Testis (tissue), 5 donors: ENCODE measurements around the gene UBR3. TPM values are rescaled to one million over a fixed set of nuclear protein-coding genes. Genes with fewer than 3 reads are reported as not detected.

Experiments
- DNase-seq: peaks from one replicate; pipeline ENCODE4 v3.0.0-alpha.2; 2019
- H3K27ac ChIP-seq, 2 donors: fragments of 200-600 bp; sonication (generic); one replicate each; pipeline ENCODE4 v1.5.1; 2019
- H3K27me3 ChIP-seq: fragments of 200-600 bp; sonication (generic); one replicate; pipeline ENCODE4 v1.5.1; 2019
- H3K36me3 ChIP-seq: fragments of 200-600 bp; sonication (generic); one replicate; pipeline ENCODE4 v1.5.1; 2017; ENCODE audit warnings: low read depth; ENCODE audit errors: missing control alignments
- H3K4me1 ChIP-seq: fragments of 200-600 bp; sonication (generic); one replicate; pipeline ENCODE4 v1.5.1; 2019
- H3K4me3 ChIP-seq, 2 donors: fragments of 200-600 bp; sonication (generic); one replicate each; pipeline ENCODE4 v1.5.1; 2017 to 2019
- H3K9me3 ChIP-seq: fragments of 200-600 bp; sonication (generic); one replicate; pipeline ENCODE4 v1.5.1; 2017
- CTCF ChIP-seq, 3 experiments: fragments of 450-650 bp in 2 of 3; fragments of 200-600 bp in 1 of 3; sonication (generic) in 1 of 3; IDR thresholded peaks; one replicate each; pipeline ENCODE4 v1.5.1; 2016 to 2019; ENCODE audit warnings: antibody characterized with exemption in 3 of 3, mild to moderate bottlenecking in 2 of 3, moderate library complexity in 1 of 3
- POLR2A ChIP-seq: fragments of 450-650 bp; IDR thresholded peaks from one replicate; pipeline ENCODE4 v1.6.1; 2017; ENCODE audit warnings: antibody characterized with exemption, mild to moderate bottlenecking, moderate library complexity
- WGBS, 2 donors: methylation state at CpG; one replicate each; pipeline ENCODE4 v1.1.5; 2018; 5-methylcytosine and 5-hydroxymethylcytosine counted together
- intact Hi-C: fragments of 100-400 bp; cut with DNase I; formaldehyde crosslinking; loops from one replicate; pipeline ENCODE4 v1.15.1; 2023; ENCODE audit warnings: low total_unique reads
- long read RNA-seq, 2 donors: transcript quantifications; one replicate each; lab custom pipeline, GENCODE V29; 2026
- polyA plus RNA-seq: library from polyadenylated mRNA; stranded (reverse); fragments of 350-450 nt; fragmentation: Illumina TruSeq; extraction: RNeasy Lipid Tissue Mini Kit (QIAGEN cat#74804); gene quantifications from one replicate; pipeline ENCODE4 v1.2.3, GENCODE V29; 2014; ENCODE audit warnings: low read depth, low replicate concordance; ENCODE audit not compliant: insufficient read depth
- total RNA-seq, 2 donors: library from RNA; depleted of rRNA; stranded (reverse); fragments of >200 nt; gene quantifications; one replicate each; pipeline ENCODE4 v1.2.3, GENCODE V29; 2016

Gene UBR3
- total RNA-seq (100 to 1,000 TPM; 122 to 132 TPM), polyA plus RNA-seq (24.3 TPM)
- long read RNA-seq, donor 1, full-length matches to known transcripts: 3 of 3 reads
- long read RNA-seq, donor 1, partial matches to known transcripts: 0 of 3 reads
- long read RNA-seq, donor 1, other reads (novel, unspliced or antisense): 0 of 3 reads
- long read RNA-seq, donor 2: 0 reads

- Histone ChIP-seq H3K4me1 (peaks cover 12% of the 10 kb centered on the region), H3K27me3 (no peaks in the 10 kb centered on the region)
- WGBS, 2 donors: 0% methylated on average over 15 to 52 of the region's 104 CpGs
These were observed at the start of gene UBR3 for GRCh38 chr2:169827272-169828140. TSS of gene UBR3 (plus strand) at chr2:169827454. CDS start at chr2:169827508, 54 bp downstream.

GRCh38 chr2:169778446-169778845, 48.8 kb upstream of the UBR3 start:
- no peak for TF ChIP-seq POLR2A
- TF ChIP-seq CTCF (IDR thresholded peaks at IDR 0.05): no peak
- no peak for DNase-seq
- no peak overlapping the region for H3K4me3 ChIP-seq
- 68% methylated on average over 3 of the region's 3 CpGs for WGBS, 2 donors
- no peaks in the 10 kb centered on the region for H3K9me3 ChIP-seq
- no peaks in the 10 kb centered on the region for H3K36me3 ChIP-seq
- no peaks in the 10 kb centered on the region for H3K27me3 ChIP-seq
- H3K4me1 ChIP-seq: no peaks in the 10 kb centered on the region
- H3K27ac ChIP-seq: no peak overlapping the region
- intact Hi-C loops: no loop called here

More at GRCh38 chr2:169827272-169828140, at the start of gene UBR3:
- TF ChIP-seq POLR2A (peak; percentile 56), CTCF (IDR thresholded peaks at IDR 0.05) (no peak)
- Histone ChIP-seq H3K36me3 (no peaks in the 10 kb centered on the region), H3K9me3 (no peaks in the 10 kb centered on the region), H3K4me3 (peak within 1 kb of the TSS; percentile 87 to 95), H3K27ac (peak within 1 kb of the TSS; percentile 84 to 93)
- peak; percentile 96 for DNase-seq
- intact Hi-C loops: loop anchor here (10.0 kb wide), 1 partner anchor 97 kb away; no protein-coding TSS in a partner anchor

- no peak overlapping the region for H3K27ac ChIP-seq
- H3K4me3 ChIP-seq: no peak overlapping the region
- H3K4me1 ChIP-seq: no peaks in the 10 kb centered on the region
- H3K9me3 ChIP-seq: no peaks in the 10 kb centered on the region
- H3K27me3 ChIP-seq: no peaks in the 10 kb centered on the region
- no peaks in the 10 kb centered on the region for H3K36me3 ChIP-seq
- 91 to 92% methylated on average over 4 of the region's 4 CpGs for WGBS, 2 donors
- intact Hi-C loops: no loop called here
- TF ChIP-seq CTCF (IDR thresholded peaks at IDR 0.05) (no peak), POLR2A (no peak)
- no peak for DNase-seq
These were observed 45.8 kb upstream of the UBR3 start for GRCh38 chr2:169781249-169782013.

- H3K27ac ChIP-seq: no peak overlapping the region
- H3K27me3 ChIP-seq: no peaks in the 10 kb centered on the region
- no peak overlapping the region for H3K4me3 ChIP-seq
- TF ChIP-seq CTCF (IDR thresholded peaks at IDR 0.05) (no peak), POLR2A (no peak)
- WGBS, 2 donors: 100% methylated on average over 1 of the region's 1 CpG
- intact Hi-C loops: no loop called here
- no peaks in the 10 kb centered on the region for H3K36me3 ChIP-seq
- H3K9me3 ChIP-seq: no peaks in the 10 kb centered on the region
- no peaks in the 10 kb centered on the region for H3K4me1 ChIP-seq
- no peak for DNase-seq
These were observed 44.7 kb upstream of the UBR3 start for GRCh38 chr2:169782513-169782912.
